ENCODE data around the gene GPA33. TPM values are rescaled to one million over a fixed set of nuclear protein-coding genes. Genes with fewer than 3 reads are reported as not detected.
A peak's percentile ranks its signal among the peaks of the same experiment; 100 is the strongest.

The GPA33 gene
- total RNA-seq: 1 to 10 TPM in 7 of 10 donors, under 1 TPM in 2, not detected in 1; 0.15 to 5.8 (median 2.1) TPM
- polyA plus RNA-seq: under 1 TPM; 0.16 to 0.29 TPM
- long read RNA-seq, donor 1, partial matches to known transcripts: 0 of 2 reads
- long read RNA-seq, donor 1, other reads (novel, unspliced or antisense): 2 of 2 reads
- long read RNA-seq, donor 2, partial matches to known transcripts: 0 of 5 reads
- long read RNA-seq, donor 2, other reads (novel, unspliced or antisense): 5 of 5 reads
- long read RNA-seq, donor 3, partial matches to known transcripts: 0 of 2 reads
- long read RNA-seq, donor 3, other reads (novel, unspliced or antisense): 2 of 2 reads

GRCh38 chr1:167090314-167090942 lies at the start of gene GPA33:
TSS of gene GPA33 (minus strand) at chr1:167090377. CDS start at chr1:167090287, 90 bp downstream.
- TF ChIP-seq, protein P1, sequence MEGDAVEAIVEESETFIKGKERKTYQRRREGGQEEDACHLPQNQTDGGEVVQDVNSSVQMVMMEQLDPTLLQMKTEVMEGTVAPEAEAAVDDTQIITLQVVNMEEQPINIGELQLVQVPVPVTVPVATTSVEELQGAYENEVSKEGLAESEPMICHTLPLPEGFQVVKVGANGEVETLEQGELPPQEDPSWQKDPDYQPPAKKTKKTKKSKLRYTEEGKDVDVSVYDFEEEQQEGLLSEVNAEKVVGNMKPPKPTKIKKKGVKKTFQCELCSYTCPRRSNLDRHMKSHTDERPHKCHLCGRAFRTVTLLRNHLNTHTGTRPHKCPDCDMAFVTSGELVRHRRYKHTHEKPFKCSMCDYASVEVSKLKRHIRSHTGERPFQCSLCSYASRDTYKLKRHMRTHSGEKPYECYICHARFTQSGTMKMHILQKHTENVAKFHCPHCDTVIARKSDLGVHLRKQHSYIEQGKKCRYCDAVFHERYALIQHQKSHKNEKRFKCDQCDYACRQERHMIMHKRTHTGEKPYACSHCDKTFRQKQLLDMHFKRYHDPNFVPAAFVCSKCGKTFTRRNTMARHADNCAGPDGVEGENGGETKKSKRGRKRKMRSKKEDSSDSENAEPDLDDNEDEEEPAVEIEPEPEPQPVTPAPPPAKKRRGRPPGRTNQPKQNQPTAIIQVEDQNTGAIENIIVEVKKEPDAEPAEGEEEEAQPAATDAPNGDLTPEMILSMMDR (IDR thresholded peaks at IDR 0.05): no peak
- no peak within 1 kb of the TSS for H3K4me3 ChIP-seq
- no peaks in the 10 kb centered on the region for H3K36me3 ChIP-seq
- peak within 1 kb of the TSS in 5 of 10 donors; percentile 22 to 95 (median 29) for H3K27ac ChIP-seq
- intact Hi-C loops (cut with DNase I): no loop called here
- no peaks in the 10 kb centered on the region for H3K27me3 ChIP-seq
- ATAC-seq: no peak
- no peak for DNase-seq
- H3K9me3 ChIP-seq: no peaks in the 10 kb centered on the region
- H3K4me1 ChIP-seq: peaks cover 0 to 31% (median 5%) of the 10 kb centered on the region in 9 donors
- 62 to 67% methylated on average over 1 of the region's 1 CpG for WGBS, 2 donors

- no peak overlapping the region for H3K27ac ChIP-seq
- no peak for ATAC-seq
- no peak for DNase-seq
- peaks cover 0 to 5% (median 0%) of the 10 kb centered on the region in 11 donors for H3K9me3 ChIP-seq
- H3K4me1 ChIP-seq: peaks cover 0 to 8% (median 0%) of the 10 kb centered on the region in 9 donors
- no peaks in the 10 kb centered on the region for H3K36me3 ChIP-seq
- intact Hi-C loops (cut with DNase I): no loop called here
- peaks cover 0 to 4% (median 0%) of the 10 kb centered on the region in 7 donors for H3K27me3 ChIP-seq
- 83 to 96% methylated on average over 1 of the region's 1 CpG for WGBS, 2 donors
- no peak overlapping the region for H3K4me3 ChIP-seq
- TF ChIP-seq, protein P1 (IDR thresholded peaks at IDR 0.05): no peak
These were observed 48.5 kb upstream of the GPA33 start for GRCh38 chr1:167138703-167139102.

DNA sequence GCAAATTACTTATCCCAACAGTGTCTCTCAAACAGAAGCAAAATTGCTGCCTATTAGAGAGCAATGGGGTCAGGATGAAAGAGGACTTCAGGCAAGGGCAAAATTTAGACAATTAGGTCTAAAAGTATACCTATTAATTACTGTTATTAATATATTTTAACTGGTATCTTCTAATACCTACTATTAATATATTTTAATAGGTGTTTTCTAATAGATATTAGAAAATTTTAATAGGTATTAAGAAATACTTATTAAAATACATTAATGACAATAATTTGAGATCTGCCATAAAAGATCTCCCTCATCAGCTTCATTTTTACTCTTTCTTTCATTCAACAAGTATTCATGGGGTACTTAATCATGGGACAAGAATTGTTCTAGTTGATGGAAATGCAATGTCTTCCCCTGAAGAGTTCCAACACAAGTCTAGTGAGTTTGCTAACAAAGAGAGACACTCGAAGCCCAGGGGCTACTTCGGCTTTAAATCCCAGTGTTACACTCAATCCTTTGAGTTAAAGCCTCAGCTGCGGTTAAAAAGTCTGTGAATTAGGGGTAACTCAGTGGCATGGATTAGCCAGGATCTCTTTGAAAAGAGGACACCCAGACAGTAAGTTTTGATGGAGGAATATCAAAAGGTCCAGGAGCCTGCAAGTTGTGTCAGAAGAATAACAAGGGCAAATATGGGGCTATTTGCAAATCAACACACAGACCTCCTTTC lies 47.8 kb upstream of the GPA33 start:
- Histone ChIP-seq H3K4me3 (no peak overlapping the region), H3K4me1 (peaks cover 0 to 8% (median 0%) of the 10 kb centered on the region in 9 donors), H3K27ac (no peak overlapping the region), H3K9me3 (peaks cover 0 to 5% (median 0%) of the 10 kb centered on the region in 11 donors), H3K36me3 (no peaks in the 10 kb centered on the region), H3K27me3 (peaks cover 0 to 4% (median 0%) of the 10 kb centered on the region in 7 donors)
- intact Hi-C loops (cut with DNase I): no loop called here
- ATAC-seq: no peak
- 78 to 88% methylated on average over 3 of the region's 3 CpGs for WGBS, 2 donors
- TF ChIP-seq, protein P1 (IDR thresholded peaks at IDR 0.05): no peak
- DNase-seq: no peak

GRCh38 chr1:167137332-167137781 lies 47.2 kb upstream of the GPA33 start:
- ATAC-seq (no peak), DNase-seq (no peak)
- H3K4me3 ChIP-seq: no peak overlapping the region
- no peak overlapping the region for H3K27ac ChIP-seq
- 22 to 29% methylated on average over 6 of the region's 6 CpGs for WGBS, 2 donors
- H3K9me3 ChIP-seq: peaks cover 0 to 5% (median 0%) of the 10 kb centered on the region in 11 donors
- H3K27me3 ChIP-seq: peaks cover 0 to 4% (median 0%) of the 10 kb centered on the region in 7 donors
- intact Hi-C loops (cut with DNase I): no loop called here
- peaks cover 0 to 8% (median 0%) of the 10 kb centered on the region in 9 donors for H3K4me1 ChIP-seq
- TF ChIP-seq, protein P1 (IDR thresholded peaks at IDR 0.05): no peak
- no peaks in the 10 kb centered on the region for H3K36me3 ChIP-seq

Data from heart right ventricle (tissue), 16 donors.